ENCODE measurements around the gene DNAH17. TPM values are rescaled to one million over a fixed set of nuclear protein-coding genes. Genes with fewer than 3 reads are reported as not detected.

Gene DNAH17
- total and polyA plus RNA-seq, 7 donors: 0.04 to 3.5 (median 0.08) TPM

DNA sequence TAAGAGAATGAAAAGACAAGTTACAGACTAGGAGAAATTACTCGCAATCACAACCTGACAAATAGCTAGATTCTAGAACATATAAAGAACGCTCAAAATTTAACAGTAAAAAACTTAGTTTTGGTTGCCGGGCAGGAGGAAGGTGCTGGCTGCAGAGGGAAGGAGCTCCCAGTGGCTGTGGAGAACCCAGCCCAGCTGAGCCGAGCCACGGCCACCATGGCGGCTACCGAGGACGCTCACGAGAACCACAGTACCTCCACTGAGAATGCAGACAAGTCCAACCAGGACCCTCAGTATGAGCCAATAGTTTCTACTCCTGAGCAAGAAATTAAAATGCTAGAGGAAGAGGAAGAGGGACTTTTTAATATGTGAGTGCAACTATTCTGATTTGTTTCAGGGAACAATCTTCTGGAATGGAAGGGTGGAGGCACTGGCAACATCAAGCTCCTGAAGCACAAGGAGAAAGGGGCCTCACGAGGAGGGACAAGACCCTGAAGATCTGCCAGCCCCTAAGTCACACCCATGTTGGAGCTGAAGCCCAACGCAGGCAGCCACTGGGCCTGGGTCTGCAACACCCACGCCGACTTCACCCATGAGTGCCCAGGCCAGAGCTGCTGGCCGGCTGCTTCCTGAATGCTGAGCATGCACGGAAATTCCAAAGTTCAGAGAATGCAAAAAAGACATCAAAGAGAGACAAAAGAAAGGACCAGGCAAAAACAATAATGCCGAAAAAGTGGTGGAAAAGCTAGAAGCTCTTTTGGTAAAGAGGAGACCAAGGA is 55.0 kb downstream of the DNAH17 start:
- H3K27me3 ChIP-seq (ENCODE audit: insufficient read depth in 3 of 3, low read length in 2 of 3): no peaks in the 10 kb centered on the region
- ATAC-seq (no peak), DNase-seq (no peak)
- no peak overlapping the region for H3K27ac ChIP-seq
- H3K36me3 ChIP-seq (ENCODE audit: insufficient read depth in 1 of 2, low read depth in 1 of 2): no peaks in the 10 kb centered on the region
- WGBS, 3 donors: 88 to 89% (median 88%) methylated on average over 16 of the region's 16 CpGs
- no peaks in the 10 kb centered on the region for H3K9me3 ChIP-seq
- TF ChIP-seq, protein P1, sequence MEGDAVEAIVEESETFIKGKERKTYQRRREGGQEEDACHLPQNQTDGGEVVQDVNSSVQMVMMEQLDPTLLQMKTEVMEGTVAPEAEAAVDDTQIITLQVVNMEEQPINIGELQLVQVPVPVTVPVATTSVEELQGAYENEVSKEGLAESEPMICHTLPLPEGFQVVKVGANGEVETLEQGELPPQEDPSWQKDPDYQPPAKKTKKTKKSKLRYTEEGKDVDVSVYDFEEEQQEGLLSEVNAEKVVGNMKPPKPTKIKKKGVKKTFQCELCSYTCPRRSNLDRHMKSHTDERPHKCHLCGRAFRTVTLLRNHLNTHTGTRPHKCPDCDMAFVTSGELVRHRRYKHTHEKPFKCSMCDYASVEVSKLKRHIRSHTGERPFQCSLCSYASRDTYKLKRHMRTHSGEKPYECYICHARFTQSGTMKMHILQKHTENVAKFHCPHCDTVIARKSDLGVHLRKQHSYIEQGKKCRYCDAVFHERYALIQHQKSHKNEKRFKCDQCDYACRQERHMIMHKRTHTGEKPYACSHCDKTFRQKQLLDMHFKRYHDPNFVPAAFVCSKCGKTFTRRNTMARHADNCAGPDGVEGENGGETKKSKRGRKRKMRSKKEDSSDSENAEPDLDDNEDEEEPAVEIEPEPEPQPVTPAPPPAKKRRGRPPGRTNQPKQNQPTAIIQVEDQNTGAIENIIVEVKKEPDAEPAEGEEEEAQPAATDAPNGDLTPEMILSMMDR (IDR thresholded peaks at IDR 0.05): no peak
- no peaks in the 10 kb centered on the region for H3K4me1 ChIP-seq
- no peak overlapping the region for H3K4me3 ChIP-seq
- intact Hi-C loops (cut with DNase I): no loop called here

DNA sequence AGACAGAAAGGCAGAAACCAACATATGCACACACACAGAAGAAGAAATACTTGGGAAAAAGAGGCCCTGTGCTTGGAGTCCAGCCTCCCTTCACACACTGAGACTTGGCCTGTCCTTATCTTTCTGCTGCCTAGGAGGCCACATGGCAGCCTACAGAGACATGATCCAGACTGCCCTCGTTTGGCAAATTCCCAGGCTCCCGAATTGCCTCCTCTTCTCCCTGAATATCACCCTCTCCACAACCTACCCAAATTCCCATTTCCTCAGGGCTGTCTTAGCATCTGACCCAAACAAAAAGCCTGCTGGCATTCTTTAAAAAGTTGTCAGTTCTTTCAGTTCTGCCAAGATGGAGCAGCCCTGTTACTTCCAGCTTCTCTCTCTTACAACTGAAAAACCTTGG is 59.8 kb downstream of the DNAH17 start:
- H3K9me3 ChIP-seq: no peaks in the 10 kb centered on the region
- no peak for DNase-seq
- H3K4me3 ChIP-seq: no peak overlapping the region
- TF ChIP-seq, protein P1 (IDR thresholded peaks at IDR 0.05): no peak
- 72 to 83% (median 76%) methylated on average over 2 of the region's 2 CpGs for WGBS, 3 donors
- H3K36me3 ChIP-seq (ENCODE audit: insufficient read depth in 1 of 2, low read depth in 1 of 2): no peaks in the 10 kb centered on the region
- H3K27me3 ChIP-seq (ENCODE audit: insufficient read depth in 3 of 3, low read length in 2 of 3): no peaks in the 10 kb centered on the region
- ATAC-seq: no peak
- H3K27ac ChIP-seq: no peak overlapping the region
- no peaks in the 10 kb centered on the region for H3K4me1 ChIP-seq
- intact Hi-C loops (cut with DNase I): no loop called here

DNA sequence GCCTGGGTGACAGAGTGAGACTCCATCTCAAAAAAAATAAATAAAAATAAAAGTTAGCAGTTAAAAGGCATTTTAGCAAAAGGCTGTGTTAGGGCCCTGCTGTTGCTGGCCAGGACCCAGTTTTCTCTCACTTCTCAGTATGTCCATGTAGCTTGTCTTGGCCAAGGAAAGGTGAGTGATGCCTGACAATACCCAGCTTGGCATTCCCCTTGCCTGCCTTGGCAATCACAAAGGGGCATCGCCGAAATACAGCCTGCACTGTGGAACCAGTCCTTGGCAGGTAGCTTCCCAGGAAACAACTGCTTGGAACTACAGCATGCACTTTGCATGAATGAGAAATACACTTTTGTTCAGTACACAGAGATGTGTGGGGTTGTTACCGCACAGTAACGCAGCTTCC is 61.7 kb downstream of the DNAH17 start:
- DNase-seq (no peak), ATAC-seq (no peak)
- no peaks in the 10 kb centered on the region for H3K36me3 ChIP-seq (ENCODE audit: insufficient read depth in 1 of 2, low read depth in 1 of 2)
- no peaks in the 10 kb centered on the region for H3K27me3 ChIP-seq (ENCODE audit: insufficient read depth in 3 of 3, low read length in 2 of 3)
- TF ChIP-seq, protein P1 (IDR thresholded peaks at IDR 0.05): no peak
- no peaks in the 10 kb centered on the region for H3K4me1 ChIP-seq
- H3K4me3 ChIP-seq: no peak overlapping the region
- intact Hi-C loops (cut with DNase I): no loop called here
- no peaks in the 10 kb centered on the region for H3K9me3 ChIP-seq
- no peak overlapping the region for H3K27ac ChIP-seq
- 65 to 84% (median 84%) methylated on average over 4 of the region's 4 CpGs for WGBS, 3 donors

DNA sequence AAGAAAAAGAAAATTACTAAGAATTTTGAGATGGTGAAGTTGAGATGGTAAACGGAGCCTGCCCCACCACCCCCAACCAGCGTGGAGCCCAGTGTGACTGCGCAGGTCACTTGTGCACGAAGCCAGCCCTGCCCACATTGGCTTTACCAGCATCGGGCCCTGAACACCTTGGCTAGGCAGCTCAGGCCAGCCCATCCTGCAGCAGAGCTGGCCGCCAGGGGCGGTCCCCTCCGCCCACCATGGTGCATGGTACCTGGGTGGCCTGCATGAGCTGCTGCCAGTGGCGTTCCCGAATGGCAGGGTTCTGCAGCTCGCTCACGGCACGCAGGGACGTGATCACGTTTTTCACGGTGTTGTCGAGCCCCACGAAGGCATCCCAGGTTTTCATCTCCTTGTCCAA is 62.7 kb downstream of the DNAH17 start:
- H3K9me3 ChIP-seq: no peaks in the 10 kb centered on the region
- intact Hi-C loops (cut with DNase I): loop anchor here in 1 of 2 donors (5.0 kb wide), 1 partner anchor 52 kb away; no protein-coding TSS in a partner anchor
- no peaks in the 10 kb centered on the region for H3K4me1 ChIP-seq
- no peaks in the 10 kb centered on the region for H3K27me3 ChIP-seq (ENCODE audit: insufficient read depth in 3 of 3, low read length in 2 of 3)
- no peak overlapping the region for H3K4me3 ChIP-seq
- no peak overlapping the region for H3K27ac ChIP-seq
- DNase-seq (no peak), ATAC-seq (no peak)
- TF ChIP-seq, protein P1 (IDR thresholded peaks at IDR 0.05): no peak
- no peaks in the 10 kb centered on the region for H3K36me3 ChIP-seq (ENCODE audit: insufficient read depth in 1 of 2, low read depth in 1 of 2)
- 90 to 96% (median 92%) methylated on average over 18 of the region's 18 CpGs for WGBS, 3 donors

Data from psoas muscle (tissue), 8 donors.